NCI-H510A treated with DMSO at 0.1 percent for 48 hours (cell line): ENCODE data around the gene MAST4.

Experiments used
- DNase-seq: peaks from one replicate; lab custom pipeline; 2025; lab: John Stamatoyannopoulos, UW

Gene MAST4

DNA sequence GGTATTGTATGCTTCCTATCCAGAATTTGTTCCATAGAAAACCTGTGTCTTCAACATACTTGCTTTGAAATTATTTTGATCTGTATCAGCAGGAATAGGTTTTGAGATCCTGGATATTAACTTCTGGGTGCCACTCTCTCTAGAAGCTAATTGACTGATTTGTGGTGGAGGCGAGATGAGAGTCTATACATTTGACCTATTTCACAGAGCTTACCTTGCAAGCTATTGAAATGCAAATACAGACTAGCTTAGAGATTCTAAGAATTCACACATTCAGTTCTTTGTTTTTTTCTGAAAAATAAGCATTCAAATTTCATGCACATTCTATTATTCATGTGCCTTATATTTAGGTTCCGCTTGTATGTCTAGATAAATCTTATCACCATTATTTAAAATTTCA lies 246.3 kb downstream of the MAST4 start:
- DNase-seq, result no peak

DNA sequence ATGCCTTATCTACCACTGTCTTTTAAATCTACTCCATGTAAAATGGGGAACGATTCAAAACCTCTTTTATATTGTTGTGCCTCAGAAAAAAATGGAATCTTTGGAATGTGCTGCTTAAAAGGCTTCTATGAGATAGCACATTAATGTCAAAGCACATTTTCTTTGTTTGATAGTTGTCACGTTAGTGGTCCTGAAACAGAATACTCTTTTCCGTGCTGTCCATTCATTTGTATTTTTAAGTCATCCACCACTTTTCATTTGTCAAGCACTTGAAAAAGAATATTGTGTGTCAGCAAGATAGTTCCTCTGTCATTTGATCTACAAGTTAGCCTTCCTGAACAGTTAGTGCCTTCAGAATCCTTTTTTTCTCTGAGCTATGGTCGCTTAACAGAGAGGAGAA lies 246.9 kb downstream of the MAST4 start:
- DNase-seq, result no peak

DNA sequence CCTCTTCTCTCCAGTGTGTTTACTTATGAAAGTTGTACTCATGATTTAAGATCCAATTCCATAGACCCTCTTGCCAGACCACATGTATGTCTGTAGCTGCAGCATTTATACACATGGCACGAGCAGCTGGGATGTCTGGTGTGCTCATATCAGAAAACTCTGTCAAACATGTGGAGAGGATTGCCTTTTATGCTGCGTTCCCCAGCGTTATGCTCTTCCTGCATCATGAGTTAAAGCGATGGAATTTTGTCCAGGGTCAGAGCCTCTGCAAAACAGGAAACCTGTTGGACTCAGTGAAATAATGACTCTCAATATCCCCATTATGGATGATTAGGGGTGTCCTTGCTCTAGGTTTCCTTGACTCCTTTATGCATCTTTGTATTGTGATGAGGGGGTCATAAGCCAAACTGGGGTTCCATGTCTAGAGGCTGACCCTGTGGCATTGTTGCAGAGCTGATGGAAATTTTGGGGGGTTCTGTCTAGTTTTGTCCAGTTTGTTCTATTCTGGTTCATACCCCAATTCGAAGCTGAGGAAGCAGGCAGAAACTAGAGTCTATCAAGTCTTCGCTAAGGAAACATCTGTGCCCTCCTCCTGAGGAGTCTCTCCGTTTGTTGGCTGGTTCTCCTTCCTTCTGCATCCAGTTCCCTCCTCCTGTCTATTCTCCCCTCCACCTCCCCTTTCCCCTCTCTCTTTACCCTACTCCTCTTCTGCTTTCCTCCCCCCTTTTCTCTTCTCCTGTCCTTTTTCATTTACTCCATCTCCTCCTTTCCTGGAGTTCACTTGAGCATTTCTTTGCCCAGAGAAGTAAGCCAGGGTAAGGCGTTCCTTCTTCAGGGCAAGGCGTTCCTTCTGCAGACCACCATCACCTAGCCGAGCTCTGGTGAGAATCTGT lies 252.8 kb downstream of the MAST4 start:
- DNase-seq, result no peak

DNA sequence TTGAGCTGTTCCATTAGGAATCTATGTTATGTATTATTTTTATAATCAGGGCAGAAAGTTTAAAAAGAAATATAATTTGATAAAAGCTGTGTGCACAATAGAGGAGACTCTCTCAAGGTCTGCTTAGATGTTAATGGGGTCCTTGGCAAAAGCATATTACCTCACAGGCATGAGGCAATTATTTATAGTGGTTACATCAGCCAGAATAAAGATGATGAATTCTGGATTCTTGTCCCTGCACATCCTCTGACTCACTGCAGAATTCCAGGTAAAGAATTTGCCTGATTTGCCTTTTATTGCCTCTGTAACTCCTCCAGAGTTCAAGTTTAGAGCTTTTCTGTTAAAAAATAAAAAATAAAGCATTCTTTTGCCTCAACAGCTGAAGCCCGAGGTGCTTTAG lies 253.6 kb downstream of the MAST4 start:
- no peak for DNase-seq

DNA sequence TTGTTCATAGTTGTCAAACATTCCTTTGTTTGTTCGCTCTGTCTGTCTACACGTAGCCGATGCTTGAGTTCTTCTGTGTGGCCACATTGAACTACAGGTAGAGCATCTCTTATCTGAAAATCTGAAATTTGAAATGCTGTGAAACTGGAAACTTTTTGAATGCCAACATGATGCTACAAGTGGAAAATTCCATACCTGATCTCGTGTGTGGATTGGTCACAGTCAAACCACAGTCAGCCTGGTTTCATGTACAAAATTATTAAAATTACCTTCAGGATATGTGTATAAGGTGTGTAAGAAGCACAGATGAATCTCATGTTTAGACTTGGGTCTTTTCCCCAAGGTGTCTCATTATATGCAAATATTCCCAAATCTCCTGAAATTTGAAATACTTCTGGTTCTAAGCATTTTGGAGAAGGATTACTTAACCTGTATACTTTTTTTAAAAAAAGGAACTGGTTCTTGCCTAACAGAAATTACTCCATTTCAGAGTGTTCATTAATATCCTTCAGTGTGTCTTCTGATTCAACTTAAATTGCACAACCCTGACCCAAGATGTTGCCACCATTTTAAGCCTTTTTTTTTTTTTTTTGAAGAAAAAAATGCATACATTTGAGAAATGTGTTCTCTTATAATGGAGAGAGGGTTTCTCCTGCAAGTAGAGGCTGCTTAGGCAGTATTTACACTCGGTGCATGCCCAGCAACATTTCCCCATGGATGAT lies 254.3 kb downstream of the MAST4 start:
- DNase-seq, result no peak

DNA sequence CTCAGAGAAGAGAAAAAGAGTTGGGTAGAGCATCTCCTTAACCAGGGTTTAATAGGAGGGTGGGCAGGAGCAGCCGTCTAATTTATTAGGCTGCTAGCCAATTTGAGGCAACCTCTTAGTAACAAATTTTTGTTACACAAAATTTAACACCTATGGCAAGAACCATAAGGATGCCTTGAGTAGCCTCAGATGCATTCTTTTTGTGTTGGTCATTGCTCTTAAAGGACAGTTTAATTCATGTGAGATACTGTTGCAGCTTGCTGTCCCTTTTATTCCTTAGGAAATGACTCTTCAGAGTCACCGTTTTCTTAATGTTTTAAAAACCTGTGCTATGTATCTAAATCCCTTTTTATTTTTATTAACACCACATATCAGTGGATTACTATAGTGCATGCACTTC lies 255.1 kb downstream of the MAST4 start:
- no peak for DNase-seq

DNA sequence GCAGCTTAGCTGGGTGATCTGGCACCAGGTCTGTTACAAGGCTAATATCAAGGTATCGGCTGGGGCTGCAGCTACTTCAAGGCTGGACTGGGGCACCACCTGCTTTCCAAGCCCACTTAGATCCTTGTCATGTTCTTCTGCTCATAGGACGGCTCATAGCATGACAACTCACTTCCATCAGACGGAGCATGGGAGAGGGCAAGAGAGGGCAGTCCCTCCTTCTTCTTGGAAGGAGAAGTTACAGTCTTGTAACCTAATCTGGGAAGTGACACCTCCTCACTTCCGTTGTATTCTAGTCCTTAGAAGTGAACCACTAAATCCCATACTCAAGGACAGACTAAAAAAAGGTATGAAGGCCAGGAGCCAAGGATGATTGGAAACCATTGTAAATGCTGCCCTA lies 258.2 kb downstream of the MAST4 start:
- DNase-seq, result no peak

DNA sequence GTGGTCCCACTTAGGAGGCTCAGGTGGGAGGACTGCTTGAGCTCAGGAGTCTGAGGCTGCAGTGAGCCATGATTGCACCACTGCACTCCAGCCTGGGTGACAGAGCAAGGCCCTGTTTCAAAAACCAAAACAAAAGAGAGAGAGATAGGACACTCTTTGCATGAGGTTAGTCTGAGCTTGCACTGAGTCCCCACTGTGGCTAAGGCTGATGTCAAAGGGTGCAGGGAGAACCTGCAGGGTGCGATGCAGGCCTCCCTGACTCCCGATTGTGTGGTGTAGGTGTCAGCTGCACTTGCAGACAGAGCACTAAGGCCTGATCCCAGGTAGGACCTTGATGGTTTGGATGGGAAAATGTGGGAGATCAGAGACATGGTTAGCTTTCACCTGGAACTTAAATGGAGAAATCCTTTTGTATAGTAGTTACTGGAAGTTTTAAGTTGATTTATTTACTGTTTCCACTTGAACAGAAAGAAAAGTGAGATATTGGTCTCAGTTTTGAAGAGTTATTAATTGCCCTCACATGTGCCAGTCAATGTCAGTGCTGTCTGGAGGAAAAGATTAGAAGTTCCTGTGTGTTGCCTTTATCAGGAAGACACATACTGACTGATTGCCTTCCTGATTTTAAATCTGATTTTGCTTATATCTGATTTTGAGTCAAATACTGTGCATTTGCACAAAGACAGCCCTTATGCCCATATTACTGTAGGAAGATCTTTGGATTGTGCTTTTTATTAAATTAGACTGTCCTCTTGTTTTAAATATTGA lies 260.0 kb downstream of the MAST4 start:
- no peak for DNase-seq

DNA sequence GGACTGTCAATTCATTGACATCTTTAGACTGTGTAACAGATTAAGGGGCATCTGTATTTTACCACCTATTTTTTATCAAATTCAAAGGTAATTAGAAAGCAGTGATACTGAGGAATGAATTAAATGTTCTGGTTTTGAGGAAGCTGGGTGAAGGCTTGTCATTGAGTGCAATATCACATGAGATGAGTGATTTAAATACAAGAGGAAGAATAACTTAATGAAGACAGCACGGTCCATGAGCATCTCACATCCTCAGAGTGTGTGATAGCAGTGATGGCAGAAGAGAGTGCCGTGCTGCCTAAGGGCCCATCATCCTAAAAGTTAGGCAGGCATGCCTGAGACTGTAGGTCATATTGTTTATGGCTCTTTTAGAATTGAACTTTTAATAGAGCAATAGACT lies 263.3 kb downstream of the MAST4 start:
- no peak for DNase-seq

DNA sequence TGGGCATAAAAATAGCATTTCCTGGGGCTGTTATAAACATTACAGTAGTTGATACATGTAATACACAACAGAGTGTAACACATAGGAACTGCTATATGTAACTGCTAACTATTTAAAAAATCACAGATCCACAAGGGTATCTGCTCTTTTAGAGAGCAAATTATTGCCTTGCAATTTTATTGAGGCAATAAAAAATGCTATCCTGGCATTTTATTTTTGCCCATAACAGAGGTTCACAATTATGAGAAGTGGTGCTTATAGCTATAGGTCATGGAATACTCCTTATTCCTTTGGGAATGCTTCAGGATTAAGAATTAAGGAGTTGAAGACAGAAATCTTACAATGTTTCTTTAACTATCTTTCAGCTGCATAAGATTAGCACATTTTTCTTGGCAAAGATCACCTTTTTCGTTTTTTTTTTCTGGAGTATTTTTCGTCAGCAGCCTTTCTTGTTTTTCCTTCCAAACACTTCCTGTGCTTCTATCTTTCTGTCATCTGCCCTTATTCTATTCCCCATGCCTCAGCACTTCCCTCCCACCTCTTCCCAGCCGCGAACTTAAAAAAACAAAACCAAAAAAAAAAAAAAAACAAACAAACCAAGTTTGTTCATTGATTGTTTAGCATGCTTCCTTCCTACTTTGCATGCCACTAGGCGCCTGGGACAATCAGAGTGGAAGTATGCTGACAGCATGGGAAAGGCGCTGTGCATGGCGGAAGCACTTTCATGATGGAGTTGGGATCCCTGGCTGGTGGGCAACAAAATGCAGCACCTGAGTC lies 264.2 kb downstream of the MAST4 start:
- DNase-seq, result no peak

DNA sequence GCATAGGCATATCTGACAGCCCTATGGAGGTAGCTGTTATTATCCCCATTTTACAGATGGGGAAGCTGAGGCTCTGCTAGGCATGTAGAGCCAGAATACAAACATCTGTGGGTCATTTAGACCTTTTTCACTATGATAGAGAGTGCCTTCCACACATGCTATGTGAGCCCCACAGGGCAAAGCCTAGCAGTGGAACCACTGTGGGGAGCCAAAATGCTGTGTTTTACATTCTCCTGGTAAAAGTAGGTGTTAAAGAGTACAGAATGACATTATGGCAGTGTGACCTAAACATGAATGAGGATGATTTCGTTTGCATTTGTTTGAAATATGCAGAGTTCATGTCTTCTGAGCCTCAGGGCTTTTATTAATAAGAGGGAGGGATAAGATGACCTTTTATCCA lies 265.2 kb downstream of the MAST4 start:
- no peak for DNase-seq

DNA sequence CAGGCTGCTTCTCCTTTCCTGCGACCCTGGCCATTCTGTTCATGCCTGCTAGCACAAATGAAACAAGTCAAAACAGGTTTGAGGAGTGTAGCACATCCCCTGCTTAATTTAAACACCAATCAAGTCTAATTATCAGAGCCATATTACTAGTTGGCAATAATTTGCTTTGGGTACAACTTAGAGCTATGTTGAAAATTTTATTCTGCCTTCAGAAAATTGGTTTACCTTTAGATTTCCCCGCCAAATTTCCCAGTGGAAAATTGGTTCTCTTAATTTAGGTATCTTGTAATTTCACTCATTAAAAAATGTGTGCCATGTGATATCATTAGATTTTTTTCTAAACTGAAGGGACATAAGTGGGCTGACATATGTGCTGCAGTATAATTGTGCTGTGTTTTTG lies 265.8 kb downstream of the MAST4 start:
- no peak for DNase-seq

DNA sequence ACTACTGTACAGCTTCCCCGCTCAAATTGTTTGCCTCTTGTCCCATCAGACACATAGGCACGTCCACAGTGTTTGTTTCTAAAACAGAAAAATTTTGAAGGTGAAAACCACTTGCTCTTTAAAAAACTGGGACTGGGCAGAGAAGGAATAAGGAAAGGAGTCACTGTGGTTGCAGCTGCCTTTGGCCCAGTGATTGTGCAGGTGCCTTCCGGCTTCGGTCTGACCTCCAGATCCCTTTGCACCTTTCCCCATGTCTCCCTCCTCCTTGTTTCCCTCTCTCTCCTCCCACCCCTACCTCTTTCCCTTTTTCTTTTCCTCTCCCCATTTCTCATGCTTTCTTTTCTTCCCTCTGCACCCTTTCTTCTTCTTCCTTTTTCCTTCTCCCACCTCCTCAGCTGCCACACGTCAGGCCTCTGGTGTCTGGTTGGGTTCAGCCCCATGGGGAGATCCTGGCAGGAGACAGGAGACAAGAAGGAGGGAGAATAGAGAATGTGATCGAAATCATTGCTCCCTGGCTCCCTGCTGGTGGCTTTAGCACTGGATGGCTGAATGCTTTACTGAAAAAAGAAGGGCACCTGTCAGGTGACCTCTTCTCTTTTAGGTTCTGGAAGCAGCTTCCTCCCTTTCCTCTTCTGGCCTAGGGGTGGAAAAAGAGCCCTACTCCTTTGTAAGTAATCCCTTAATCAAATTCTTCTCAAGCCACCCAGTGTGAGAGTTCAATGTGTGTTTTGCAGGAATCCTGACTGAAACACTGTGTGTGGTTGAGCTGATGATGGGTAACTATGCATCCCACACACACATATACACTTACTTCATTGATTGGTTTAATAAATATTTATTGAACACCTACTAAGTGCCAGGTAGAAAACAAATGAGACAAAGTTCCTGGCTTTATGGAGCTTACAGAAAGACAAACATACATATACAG lies 267.3 kb downstream of the MAST4 start:
- no peak for DNase-seq

DNA sequence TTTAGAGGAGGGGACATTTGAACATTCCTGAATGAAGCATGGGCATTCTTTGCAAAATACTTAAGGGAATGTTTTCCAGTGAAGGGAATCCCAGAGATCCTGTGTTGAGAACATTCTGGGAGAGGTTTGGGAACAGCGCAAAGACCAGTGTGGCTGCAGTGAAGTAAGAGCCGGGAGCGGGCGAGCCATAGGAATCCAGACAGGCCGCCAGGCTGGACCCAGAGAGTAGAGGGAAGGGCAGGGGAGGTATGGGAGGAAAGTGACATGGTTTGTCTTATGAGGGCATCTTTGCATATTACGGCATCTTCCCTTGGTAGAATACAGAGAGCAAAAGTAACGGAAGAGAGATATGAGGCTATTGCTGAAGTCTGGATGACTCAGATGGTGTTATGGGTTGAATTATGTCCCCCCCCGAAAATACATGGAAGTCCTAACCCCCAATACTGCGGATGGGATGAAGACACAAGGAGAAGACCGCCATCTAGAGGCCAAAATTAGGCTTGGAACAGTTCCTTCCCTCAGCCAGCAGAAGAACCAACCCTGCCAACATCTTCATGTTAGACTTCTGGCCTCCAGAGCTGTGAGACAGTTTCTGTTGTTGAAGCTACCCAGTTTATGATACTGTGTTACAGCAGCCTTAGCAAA lies 268.2 kb downstream of the MAST4 start:
- no peak for DNase-seq

DNA sequence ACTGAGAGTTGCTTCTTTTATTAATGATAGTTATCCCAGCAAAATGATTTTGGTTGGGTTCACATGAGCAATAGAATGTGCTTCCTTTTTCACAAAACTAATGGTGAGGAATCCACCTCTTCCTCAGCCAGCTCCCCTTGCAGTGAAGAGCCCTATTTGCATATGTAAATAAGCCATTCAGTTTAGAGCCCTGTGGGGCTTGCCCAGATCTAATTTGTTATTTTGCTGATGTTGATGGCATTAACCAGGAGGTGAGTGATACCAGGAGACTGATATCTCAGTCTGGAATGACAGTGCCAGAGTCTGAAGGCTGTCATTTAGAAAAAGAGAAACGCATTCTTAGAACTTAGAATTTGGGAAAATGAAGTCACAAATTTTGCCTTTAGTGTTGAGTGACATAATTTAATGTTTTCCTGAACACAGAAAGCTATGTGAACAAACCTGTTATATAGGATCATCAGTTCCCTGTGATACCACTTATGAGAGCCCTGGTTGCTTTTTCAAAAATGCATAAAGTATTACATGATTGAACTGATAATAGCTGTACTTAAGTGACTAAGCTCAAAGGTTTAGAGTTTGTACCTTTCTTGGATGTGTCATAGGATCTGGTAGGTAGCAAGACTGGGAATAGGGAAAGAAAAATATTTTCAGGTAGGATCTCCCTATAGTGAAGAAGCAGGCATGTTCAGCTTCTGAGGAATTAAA lies 271.6 kb downstream of the MAST4 start:
- DNase-seq, result no peak

DNA sequence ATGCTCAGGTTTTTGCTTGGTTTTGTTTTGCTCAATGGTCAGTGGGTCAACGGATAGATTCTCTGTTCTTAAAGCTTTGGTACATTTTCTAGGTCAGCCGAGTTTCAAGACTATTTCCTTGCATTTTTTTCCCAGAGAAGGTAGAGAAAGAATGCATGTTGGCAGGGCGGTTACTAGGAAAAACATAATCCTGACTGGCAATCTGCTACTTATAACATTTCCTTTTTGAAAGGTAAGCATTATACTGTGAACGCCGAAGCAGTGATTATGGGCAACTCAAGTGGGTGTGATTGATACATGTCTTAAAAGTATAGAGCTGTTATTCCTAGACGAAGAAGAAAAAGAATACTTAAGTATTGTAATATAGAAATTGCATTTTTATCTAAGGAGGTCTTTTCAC lies 273.2 kb downstream of the MAST4 start:
- no peak for DNase-seq

DNA sequence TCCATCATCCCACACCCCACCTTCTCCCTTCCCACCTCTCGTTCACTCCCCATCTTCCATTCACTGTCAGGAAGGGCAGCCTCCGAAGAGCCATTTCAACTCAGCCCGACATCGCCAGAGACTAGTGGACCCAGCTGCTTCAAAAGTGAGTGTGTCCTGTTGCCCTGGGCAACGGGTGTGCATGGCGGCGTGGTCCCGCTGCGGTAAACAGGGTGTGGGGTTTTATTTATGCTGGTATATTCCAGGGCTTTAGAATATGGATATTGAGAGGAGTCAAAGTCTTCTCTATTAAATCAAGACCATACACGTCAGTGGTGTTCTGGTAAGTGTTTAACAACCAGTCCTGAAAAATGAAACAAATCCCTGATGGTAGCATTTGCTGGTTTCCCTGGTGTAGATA lies 274.5 kb downstream of the MAST4 start:
- DNase-seq, result no peak

DNA sequence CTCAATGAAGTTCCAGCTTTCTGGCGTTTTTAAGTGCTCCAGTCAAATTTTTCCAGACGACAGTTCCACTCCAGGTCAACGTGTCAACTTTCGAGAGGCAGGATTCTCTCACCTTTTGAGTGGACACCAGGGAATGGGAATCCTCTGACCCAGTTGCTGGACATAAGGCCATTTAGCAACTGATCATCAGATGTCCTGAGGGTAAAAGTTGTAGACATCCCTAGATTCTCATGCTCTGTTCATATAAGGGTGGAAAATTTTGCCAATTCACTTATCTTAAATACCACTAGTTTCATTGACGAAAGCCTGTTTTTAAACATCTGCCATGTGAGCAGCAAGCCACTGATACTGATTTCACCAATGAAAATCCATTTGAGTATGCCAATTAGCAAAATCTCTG lies 275.5 kb downstream of the MAST4 start:
- DNase-seq, result no peak

DNA sequence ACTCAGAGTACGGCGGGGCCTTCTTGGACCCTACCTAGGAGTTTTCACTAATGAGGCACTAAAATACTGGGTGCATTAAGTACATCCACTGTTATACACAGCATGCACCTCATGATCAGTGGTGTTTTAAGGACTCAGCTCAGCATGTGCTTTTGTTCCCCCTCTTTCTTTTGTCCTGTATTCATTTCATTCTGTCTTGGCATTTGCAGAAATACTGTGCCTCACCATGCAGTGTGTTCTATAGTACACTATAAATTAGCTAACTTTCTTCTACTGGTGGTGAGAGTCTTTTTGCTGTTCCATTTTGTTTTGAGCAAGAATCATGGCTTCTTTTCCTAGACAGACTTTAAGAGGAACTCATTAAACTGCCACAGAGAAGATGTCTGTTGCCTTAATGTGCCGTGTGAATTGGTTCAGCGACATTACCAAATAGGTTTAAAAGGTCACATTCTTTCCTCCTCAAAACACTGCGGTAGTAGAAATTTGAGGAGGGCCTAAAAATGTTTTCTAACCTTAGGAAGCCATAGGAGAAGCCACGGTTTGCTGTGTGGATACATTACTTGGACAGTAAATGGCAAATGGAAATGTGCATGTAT lies 276.6 kb downstream of the MAST4 start:
- DNase-seq, result no peak
